GM12892 (cell line): ENCODE data around the gene ARHGEF33.

Source experiments
- DNase-seq: peaks from one replicate; pipeline ENCODE4 v3.0.0; 2011; ENCODE audit not compliant: insufficient read length
- FAIRE-seq: peaks from 2 replicates; lab custom pipeline; 2011; peaks lifted over from hg19 to GRCh38; lab: Jason Lieb, UNC
- POLR2A ChIP-seq: IDR thresholded peaks from 2 replicates; pipeline ENCODE4 v1.6.1; 2011; ENCODE audit warnings: low read depth, low read length, control low read depth
- POLR2AphosphoS5 ChIP-seq: IDR thresholded peaks from 2 replicates; pipeline ENCODE4 v1.6.1; 2011; ENCODE audit warnings: low read depth, low read length, control low read depth
- TAF1 ChIP-seq: IDR thresholded peaks from 2 replicates; pipeline ENCODE4 v1.6.1; 2011; ENCODE audit warnings: low read depth, mild to moderate bottlenecking, control low read depth, low read length, borderline replicate concordance

Gene ARHGEF33

GRCh38 chr2:38997781-38998180 is 108.1 kb downstream of the ARHGEF33 start:
- TF ChIP-seq POLR2AphosphoS5, result no peak
- TF ChIP-seq POLR2A, result no peak
- TF ChIP-seq TAF1, result no peak
- FAIRE-seq (no peak), DNase-seq (no peak)

DNA sequence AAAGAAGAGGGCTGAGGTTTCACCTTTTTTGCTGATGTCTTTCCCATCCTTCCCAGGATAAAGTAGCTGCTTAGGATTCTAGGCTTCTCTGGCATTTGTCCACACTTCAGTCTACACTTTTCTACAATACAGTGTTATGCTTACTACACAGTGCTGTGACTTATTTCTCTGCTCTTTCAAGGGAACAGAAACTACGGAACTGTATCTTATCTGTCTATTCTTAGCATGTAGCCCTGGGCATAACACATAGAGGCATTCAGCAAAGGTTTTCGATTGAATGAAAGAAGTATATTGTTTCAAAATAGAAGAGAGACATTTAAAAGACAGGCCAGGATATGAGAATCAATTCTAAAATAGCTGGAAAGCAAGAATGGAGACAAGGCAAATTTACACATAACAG is 110.9 kb downstream of the ARHGEF33 start:
- TF ChIP-seq TAF1, result no peak
- TF ChIP-seq POLR2AphosphoS5, result no peak
- no peak for TF ChIP-seq POLR2A
- FAIRE-seq (no peak), DNase-seq (no peak)

DNA sequence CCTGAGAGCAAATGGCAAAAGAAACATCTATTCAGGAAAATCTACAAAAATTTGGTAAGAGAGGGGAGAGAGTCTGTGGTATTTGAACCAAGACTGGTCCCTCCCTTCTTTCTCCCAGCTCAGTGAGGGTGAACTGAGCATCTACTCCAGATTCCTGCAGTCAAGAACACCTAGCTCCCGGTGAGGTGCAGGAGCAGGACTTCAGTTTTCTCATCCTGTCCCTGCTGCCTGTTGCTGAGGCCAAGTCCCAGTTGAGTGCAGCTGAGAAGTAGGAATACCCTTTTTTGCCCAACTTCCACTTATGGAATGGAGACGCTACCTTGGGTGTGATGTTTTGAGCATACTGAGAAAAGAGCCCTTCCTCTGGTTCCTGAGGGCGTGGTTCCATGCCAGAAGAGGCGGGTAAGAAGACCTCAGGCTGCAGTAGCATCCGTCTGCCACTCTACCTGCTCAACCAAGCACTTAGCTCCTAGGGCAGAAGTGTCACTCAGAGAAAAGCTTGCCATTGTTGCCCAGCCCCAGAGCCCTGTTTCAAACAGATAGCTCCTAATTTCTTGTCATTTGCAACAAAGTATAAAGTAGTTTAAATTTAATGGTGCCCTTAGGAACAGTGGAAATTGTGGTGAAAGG is 118.3 kb downstream of the ARHGEF33 start:
- DNase-seq, result no peak
- FAIRE-seq, result no peak
- TF ChIP-seq TAF1, result no peak
- TF ChIP-seq POLR2A, result no peak
- no peak for TF ChIP-seq POLR2AphosphoS5

GRCh38 chr2:39008665-39009064 is 119.0 kb downstream of the ARHGEF33 start:
- FAIRE-seq, result peak; percentile 62
- no peak for DNase-seq
- TF ChIP-seq POLR2AphosphoS5 (no peak), POLR2A (no peak), TAF1 (no peak)

DNA sequence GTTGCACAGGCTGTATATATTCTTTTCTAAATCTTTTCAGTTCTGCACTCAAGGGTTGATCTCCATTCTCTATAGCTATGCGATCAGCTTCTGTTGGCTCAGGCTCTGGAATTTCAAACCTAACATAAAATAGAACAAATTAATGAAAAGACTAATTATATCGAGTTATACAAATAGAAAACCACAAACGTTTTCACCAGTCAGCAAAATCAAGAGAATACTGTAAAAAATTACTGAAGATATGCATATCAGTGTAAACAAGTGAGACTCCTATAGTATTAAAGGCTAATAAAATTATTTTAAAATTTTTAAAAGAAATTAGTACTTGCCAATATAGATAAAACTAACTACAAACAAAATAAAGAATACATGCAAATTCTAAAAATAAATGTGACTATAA is 124.2 kb downstream of the ARHGEF33 start:
- TF ChIP-seq TAF1 (no peak), POLR2A (no peak), POLR2AphosphoS5 (no peak)
- FAIRE-seq, result no peak

DNA sequence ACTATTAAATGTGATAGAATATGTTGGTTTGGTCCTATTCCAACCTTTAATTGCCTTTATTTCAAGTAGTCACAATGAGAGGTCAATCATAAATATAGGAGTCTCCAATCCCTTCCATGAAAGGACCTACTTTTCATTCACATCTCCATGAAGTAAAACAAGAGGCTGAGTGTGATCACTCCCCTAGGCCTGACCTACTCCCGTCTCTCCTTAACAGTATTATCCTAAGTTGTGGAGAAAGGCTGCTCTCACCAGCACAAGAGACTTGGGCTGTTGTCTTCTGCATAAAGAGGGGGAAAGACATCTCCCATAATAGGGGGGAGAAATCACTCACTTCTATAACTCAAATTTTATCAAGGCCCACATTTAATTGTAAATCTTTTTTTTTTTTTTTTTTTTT is 125.7 kb downstream of the ARHGEF33 start:
- no peak for DNase-seq
- FAIRE-seq, result no peak
- TF ChIP-seq POLR2AphosphoS5 (no peak), TAF1 (no peak), POLR2A (no peak)

More for the DNA sequence above, 124.2 kb downstream of the ARHGEF33 start:
- DNase-seq, result no peak

DNA sequence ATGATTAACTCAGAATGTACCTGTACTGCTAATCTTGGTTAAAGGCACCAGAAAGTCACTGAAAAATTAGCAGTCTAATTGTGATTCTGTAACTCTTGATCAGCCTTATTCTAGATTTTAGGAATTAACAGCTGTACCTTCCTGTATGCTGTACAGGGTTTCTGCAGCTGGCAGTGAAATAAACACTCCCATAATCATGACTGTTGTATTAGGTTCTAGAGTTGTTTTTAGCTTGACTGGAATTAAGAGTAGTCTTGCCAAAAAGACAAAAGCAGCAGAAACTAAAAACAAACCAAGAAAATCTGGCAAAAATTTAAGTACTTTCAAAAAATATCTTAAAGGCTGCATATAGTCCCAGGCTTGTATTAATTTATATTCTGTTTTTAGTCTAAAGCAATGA is 127.7 kb downstream of the ARHGEF33 start:
- DNase-seq, result no peak
- no peak for FAIRE-seq
- TF ChIP-seq POLR2A (no peak), POLR2AphosphoS5 (no peak), TAF1 (no peak)

DNA sequence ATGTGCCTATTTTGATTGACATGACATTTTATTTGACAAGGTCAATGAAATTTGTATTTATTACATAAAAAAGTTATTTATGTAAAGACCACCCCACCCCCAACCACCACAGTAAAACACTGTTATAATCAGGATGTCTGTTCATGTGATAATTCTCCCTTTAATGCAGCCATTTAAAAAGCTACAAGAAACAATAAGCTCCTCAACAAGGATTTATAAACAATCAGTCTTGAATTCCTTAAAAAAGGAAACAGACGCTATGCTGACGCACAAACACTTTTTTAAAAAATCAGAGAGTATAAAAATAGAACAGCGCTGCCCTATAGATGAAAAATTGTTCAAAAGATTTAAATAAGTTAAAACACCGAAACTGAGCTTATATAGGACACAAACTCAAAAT is 129.0 kb downstream of the ARHGEF33 start:
- no peak for FAIRE-seq
- DNase-seq, result no peak
- no peak for TF ChIP-seq POLR2A

GRCh38 chr2:39020383-39020782 is 130.7 kb downstream of the ARHGEF33 start:
- TF ChIP-seq POLR2AphosphoS5 (no peak), POLR2A (no peak), TAF1 (no peak)
- DNase-seq (no peak), FAIRE-seq (no peak)

- FAIRE-seq (no peak), DNase-seq (no peak)
- no peak for TF ChIP-seq POLR2AphosphoS5
- TF ChIP-seq POLR2A, result no peak
- no peak for TF ChIP-seq TAF1
Observed at GRCh38 chr2:39022642-39023235, 133.1 kb downstream of the ARHGEF33 start.

GRCh38 chr2:39023649-39024048 is 134.0 kb downstream of the ARHGEF33 start:
- no peak for FAIRE-seq
- no peak for TF ChIP-seq TAF1
- no peak for TF ChIP-seq POLR2AphosphoS5
- no peak for TF ChIP-seq POLR2A

GRCh38 chr2:39024833-39025232 is 135.2 kb downstream of the ARHGEF33 start:
- FAIRE-seq (no peak), DNase-seq (no peak)
- no peak for TF ChIP-seq TAF1
- TF ChIP-seq POLR2A, result no peak
- TF ChIP-seq POLR2AphosphoS5, result no peak

More at GRCh38 chr2:39023649-39024048, 134.0 kb downstream of the ARHGEF33 start:
- no peak for DNase-seq
